Right atrium auricular region (tissue), 2 donors: ENCODE measurements around the gene CACNA2D3. TPM values are rescaled to one million over a fixed set of nuclear protein-coding genes. Genes with fewer than 3 reads are reported as not detected.

Experiments
- DNase-seq: peaks from one replicate; pipeline ENCODE4 v3.0.0-alpha.2; 2019; ENCODE audit warnings: low spot score
- H3K27ac ChIP-seq, 2 donors: fragments of 200-600 bp; sonication (generic); 1 replicate in 1 of 2; 2 replicates in 1 of 2; pipeline ENCODE4 v1.5.1; 2016 to 2019
- H3K27me3 ChIP-seq, 2 donors: fragments of 200-600 bp; sonication (generic); one replicate each; pipeline versions ENCODE4 v1.5.1 to v1.6.0; 2017 to 2019
- H3K36me3 ChIP-seq: fragments of 200-600 bp; sonication (generic); one replicate; pipeline ENCODE4 v1.5.1; 2016
- H3K4me1 ChIP-seq, 2 donors: fragments of 200-600 bp; sonication (generic); one replicate each; pipeline versions ENCODE4 v1.5.1 to v1.6.0; 2017 to 2019
- H3K4me3 ChIP-seq, 2 donors: fragments of 200-600 bp; sonication (generic); 1 replicate in 1 of 2; 2 replicates in 1 of 2; pipeline ENCODE4 v1.5.1; 2017 to 2019; ENCODE audit warnings: mild to moderate bottlenecking in 1 of 2, moderate library complexity in 1 of 2
- H3K9me3 ChIP-seq, 2 donors: fragments of 200-600 bp; sonication (generic); one replicate each; pipeline ENCODE4 v1.5.1; 2019
- total RNA-seq, 2 donors: library from RNA; depleted of rRNA; stranded (reverse); fragments of >200 nt; gene quantifications; one replicate each; pipeline ENCODE4 v1.1.0, GENCODE V29; 2016
- TF ChIP-seq, protein P1 (sequence below), 2 donors: fragments of 200-600 bp; sonication (generic); IDR thresholded peaks; one replicate each; pipeline ENCODE4 v1.5.1; 2019; ENCODE audit warnings: antibody characterized with exemption in 2 of 2

CACNA2D3 gene
- total RNA-seq, 2 donors from 2014 or later: 10.9 to 17.2 TPM

DNA sequence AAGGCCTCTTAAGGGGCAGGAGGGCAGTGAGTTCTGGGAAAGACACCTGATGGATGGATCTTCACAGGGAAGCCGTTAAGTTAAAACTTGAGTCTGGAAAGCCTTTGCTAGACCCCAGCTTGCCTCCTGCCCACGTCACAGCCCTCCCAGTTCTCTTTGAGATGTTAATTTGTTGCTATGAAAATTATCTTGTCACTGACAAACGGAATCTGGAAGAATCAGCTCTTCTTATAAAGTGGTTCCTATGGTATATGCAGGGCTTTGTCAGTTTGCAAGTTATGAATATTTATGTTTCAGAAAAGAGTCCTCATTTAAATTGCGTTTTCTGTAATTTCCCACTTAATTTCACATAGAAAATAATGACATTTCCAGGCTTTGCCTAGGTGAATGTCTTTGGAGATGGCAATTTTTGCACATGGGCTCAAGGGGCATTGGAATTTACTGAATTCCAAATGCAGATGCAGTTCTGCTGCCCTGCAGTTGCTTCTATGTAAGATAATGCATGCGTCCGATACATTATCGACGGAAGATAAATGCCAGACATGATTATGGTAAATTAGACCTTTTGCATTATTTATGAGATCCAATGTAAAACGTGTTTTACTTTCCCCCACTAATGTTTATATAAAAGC, 74.1 kb downstream of the CACNA2D3 start:
- H3K4me3 ChIP-seq: no peak overlapping the region
- H3K27ac ChIP-seq: no peak overlapping the region
- H3K27me3 ChIP-seq: no peaks in the 10 kb centered on the region
- peaks cover 0 to 12% of the 10 kb centered on the region in 2 donors for H3K4me1 ChIP-seq
- DNase-seq: no peak
- H3K9me3 ChIP-seq: no peaks in the 10 kb centered on the region
- TF ChIP-seq, protein P1, sequence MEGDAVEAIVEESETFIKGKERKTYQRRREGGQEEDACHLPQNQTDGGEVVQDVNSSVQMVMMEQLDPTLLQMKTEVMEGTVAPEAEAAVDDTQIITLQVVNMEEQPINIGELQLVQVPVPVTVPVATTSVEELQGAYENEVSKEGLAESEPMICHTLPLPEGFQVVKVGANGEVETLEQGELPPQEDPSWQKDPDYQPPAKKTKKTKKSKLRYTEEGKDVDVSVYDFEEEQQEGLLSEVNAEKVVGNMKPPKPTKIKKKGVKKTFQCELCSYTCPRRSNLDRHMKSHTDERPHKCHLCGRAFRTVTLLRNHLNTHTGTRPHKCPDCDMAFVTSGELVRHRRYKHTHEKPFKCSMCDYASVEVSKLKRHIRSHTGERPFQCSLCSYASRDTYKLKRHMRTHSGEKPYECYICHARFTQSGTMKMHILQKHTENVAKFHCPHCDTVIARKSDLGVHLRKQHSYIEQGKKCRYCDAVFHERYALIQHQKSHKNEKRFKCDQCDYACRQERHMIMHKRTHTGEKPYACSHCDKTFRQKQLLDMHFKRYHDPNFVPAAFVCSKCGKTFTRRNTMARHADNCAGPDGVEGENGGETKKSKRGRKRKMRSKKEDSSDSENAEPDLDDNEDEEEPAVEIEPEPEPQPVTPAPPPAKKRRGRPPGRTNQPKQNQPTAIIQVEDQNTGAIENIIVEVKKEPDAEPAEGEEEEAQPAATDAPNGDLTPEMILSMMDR (IDR thresholded peaks at IDR 0.05): no peak
- H3K36me3 ChIP-seq: no peaks in the 10 kb centered on the region

DNA sequence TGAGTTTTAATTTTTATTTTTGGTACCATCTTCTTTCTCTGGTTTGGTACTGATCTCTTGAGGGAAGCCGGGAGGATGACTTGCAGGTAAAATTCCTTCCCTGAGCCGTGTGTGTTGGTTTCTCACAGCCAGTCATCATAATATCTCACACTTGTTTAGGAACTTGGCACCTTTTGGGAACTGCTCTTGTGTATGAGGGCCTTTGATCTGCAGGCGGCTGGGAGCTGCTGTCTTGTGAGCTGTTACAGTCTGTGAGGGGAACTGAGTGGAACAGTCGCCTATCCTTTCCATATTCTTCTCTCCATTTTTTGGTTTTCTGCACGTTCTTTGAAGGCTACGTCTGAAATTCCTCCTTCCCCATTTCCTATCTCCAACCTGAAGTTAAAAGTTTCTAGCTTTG, 75.2 kb downstream of the CACNA2D3 start:
- no peak overlapping the region for H3K4me3 ChIP-seq
- H3K27me3 ChIP-seq: no peaks in the 10 kb centered on the region
- no peaks in the 10 kb centered on the region for H3K9me3 ChIP-seq
- no peaks in the 10 kb centered on the region for H3K36me3 ChIP-seq
- no peak for DNase-seq
- H3K27ac ChIP-seq: peak overlapping the region in 1 of 2 donors; percentile 53
- TF ChIP-seq, protein P1 (IDR thresholded peaks at IDR 0.05): no peak
- H3K4me1 ChIP-seq: peaks cover 0 to 12% of the 10 kb centered on the region in 2 donors

DNA sequence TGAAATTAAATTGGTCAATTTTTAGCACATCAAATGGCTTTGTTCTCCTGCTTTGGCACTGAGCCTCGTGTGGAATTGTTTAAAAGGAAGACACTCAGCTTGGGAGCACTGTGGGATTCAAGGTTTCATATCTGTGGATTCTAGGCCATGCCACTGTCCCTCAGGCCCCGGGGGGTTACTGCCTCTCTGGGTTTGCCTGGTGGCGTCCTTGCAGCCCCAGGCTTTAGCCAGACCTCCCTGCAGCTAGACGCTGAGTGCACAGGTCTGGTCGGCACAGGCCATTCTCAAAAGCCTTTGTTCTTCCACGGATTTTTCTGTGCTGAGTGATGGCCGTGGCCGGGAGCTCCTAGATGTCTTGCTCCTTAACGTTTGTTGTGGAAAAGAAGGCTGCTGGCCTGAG, 76.2 kb downstream of the CACNA2D3 start:
- Histone ChIP-seq H3K4me1 (peaks cover 0 to 17% of the 10 kb centered on the region in 2 donors), H3K27ac (peak overlapping the region in 1 of 2 donors; percentile 53), H3K9me3 (no peaks in the 10 kb centered on the region), H3K4me3 (no peak overlapping the region), H3K27me3 (no peaks in the 10 kb centered on the region), H3K36me3 (no peaks in the 10 kb centered on the region)
- TF ChIP-seq, protein P1 (IDR thresholded peaks at IDR 0.05): no peak
- no peak for DNase-seq

DNA sequence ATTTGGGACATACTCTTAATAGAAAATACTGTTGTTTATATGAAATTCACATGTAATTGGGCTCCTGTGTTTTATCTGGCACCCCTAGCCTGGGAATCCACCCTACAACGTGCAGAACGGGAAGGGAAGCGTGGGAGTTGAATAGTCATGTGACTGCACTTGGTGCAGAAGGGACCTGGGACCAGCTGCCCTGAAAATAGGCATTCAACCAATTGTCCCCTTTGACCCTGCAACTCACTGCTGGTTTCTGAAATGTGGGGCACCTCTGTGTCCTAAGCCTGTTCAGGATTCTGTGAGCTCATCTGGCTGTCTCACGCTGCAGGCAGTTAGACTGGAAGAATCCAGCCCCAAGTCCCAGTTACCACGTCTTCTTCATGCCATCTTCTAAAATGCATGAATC, 79.7 kb downstream of the CACNA2D3 start:
- H3K4me3 ChIP-seq: no peak overlapping the region
- DNase-seq: no peak
- TF ChIP-seq, protein P1 (IDR thresholded peaks at IDR 0.05): no peak
- no peaks in the 10 kb centered on the region for H3K27me3 ChIP-seq
- H3K36me3 ChIP-seq: no peaks in the 10 kb centered on the region
- H3K9me3 ChIP-seq: no peaks in the 10 kb centered on the region
- peaks cover 0 to 17% of the 10 kb centered on the region in 2 donors for H3K4me1 ChIP-seq
- no peak overlapping the region for H3K27ac ChIP-seq

DNA sequence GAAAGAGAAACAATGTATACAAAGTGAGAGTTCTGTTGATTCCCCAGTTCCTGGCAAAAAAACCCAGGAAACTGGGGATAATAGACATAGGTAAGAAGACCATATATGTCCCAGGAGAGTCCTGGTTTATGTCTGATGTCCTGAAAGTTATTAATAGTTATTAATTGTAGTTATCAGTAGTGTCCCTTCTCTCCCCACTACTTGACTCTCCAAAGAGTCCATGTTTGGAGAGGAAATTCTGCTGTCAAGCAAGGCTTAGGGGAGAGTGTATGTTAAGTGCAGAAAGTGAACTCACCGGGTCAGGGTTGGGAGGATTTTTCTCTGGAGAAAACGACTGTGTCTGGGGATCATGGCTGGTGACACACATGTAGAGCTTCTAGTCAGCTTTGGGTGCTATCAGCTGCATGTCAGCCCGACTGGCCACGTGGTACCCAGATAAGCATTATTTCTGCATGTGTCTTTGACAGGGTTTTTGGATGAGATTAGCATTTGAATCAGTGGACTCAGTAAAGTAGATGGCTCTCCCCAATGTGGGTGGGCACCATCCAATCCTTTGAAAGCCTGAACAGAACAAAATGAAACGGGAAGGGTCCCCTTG, 80.4 kb downstream of the CACNA2D3 start:
- Histone ChIP-seq H3K9me3 (no peaks in the 10 kb centered on the region), H3K4me1 (peaks cover 0 to 15% of the 10 kb centered on the region in 2 donors), H3K36me3 (no peaks in the 10 kb centered on the region), H3K27ac (peak overlapping the region in 1 of 2 donors; percentile 42), H3K4me3 (no peak overlapping the region), H3K27me3 (no peaks in the 10 kb centered on the region)
- DNase-seq: no peak
- TF ChIP-seq, protein P1 (IDR thresholded peaks at IDR 0.05): no peak
